G401 (cell line): ENCODE results near the gene SHB. TPM values are rescaled to one million over a fixed set of nuclear protein-coding genes. Genes with fewer than 3 reads are reported as not detected.

Experiments used
- total RNA-seq: library from RNA; depleted of rRNA; stranded (reverse); fragments of >200 nt; shearing (Covaris generic); gene quantifications from 2 replicates; pipeline ENCODE4 v1.2.3, GENCODE V29; 2014; rRNA removed

SHB gene
- total RNA-seq, 1 experiment from 2014 or later, result 18.4 TPM

Other genes starting within 250 kb of the SHB start
- 29.8 and 36.2 TPM in 2 replicates for gene SLC25A51, start 165.1 kb downstream of the SHB start, total RNA-seq